T-helper 2 cell treated with Interferon-gamma antibody and Interleukin-4, amounts not matched to agents 5 μg/mL and 100 μg/mL, for 36 hours (primary cell): Measurements from ENCODE around the gene ZNF618.

ENCODE experiments used
- DNase-seq: peaks from one replicate; pipeline ENCODE4 v3.0.0; 2021; ENCODE audit warnings: low spot score
- H3K27ac Mint-ChIP-seq: one replicate; pipeline ENCODE4 v1.8.0; 2021; ENCODE audit warnings: mild to moderate bottlenecking, mixed read lengths
- H3K27me3 Mint-ChIP-seq: one replicate; pipeline ENCODE4 v1.8.0; 2021; ENCODE audit warnings: low read depth, mixed read lengths
- H3K36me3 Mint-ChIP-seq: one replicate; pipeline ENCODE4 v1.8.0; 2021; ENCODE audit warnings: low read depth, mixed read lengths
- H3K4me1 Mint-ChIP-seq: one replicate; pipeline ENCODE4 v1.8.0; 2021; ENCODE audit warnings: low read depth, mixed read lengths
- H3K4me3 Mint-ChIP-seq: one replicate; pipeline ENCODE4 v1.8.0; 2022; ENCODE audit warnings: mild to moderate bottlenecking, moderate library complexity, mixed read lengths
- H3K9me3 Mint-ChIP-seq: one replicate; pipeline ENCODE4 v1.8.0; 2021; ENCODE audit warnings: mixed read lengths

ZNF618 gene

DNA sequence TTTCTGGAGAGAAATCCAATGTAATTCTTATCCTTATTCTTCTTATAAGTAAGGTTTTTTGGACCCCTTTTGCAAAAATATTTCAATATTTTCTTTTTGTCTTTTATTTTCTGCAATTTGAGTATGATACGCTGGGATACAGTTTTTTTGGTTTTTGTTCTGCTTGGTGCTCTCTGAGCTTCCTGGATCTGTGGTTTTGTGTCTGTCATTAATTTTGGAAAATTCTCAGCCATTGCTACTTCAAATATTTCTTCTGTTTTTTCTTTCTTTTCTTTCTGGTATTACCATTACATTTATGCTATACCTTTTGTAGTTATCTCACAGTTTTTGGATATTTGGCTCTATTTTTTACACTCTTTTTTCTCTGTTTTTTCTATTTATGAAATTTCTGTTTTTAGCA is 50.1 kb downstream of the ZNF618 start:
- Mint-ChIP-seq H3K4me3 (no peak overlapping the region), H3K36me3 (no peaks in the 10 kb centered on the region), H3K27me3 (no peaks in the 10 kb centered on the region), H3K27ac (no peak overlapping the region), H3K9me3 (peaks cover 8% of the 10 kb centered on the region), H3K4me1 (peaks cover 3% of the 10 kb centered on the region)
- no peak for DNase-seq

DNA sequence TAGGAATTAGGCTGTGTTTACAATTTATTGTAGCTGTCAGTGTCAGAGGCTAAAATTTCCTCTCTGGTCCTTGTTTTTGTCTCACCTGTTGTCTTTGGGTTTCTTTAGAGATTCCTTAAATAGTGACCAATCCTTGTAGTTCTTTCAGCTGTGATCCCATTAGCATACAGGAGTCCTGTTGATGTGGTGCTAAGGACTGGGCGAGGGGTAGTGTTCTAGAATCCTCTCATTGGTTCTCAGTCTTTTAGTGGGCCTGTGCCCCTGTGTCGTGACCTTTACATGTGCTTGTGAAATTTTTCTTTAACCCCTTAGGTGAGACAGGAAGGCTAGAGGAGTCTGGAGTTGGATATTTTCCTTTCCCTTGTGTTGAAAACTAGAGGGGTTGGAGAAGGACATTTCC is 51.2 kb downstream of the ZNF618 start:
- Mint-ChIP-seq H3K4me3 (no peak overlapping the region), H3K27ac (no peak overlapping the region), H3K36me3 (no peaks in the 10 kb centered on the region), H3K9me3 (peaks cover 8% of the 10 kb centered on the region), H3K4me1 (no peaks in the 10 kb centered on the region), H3K27me3 (no peaks in the 10 kb centered on the region)
- no peak for DNase-seq

DNA sequence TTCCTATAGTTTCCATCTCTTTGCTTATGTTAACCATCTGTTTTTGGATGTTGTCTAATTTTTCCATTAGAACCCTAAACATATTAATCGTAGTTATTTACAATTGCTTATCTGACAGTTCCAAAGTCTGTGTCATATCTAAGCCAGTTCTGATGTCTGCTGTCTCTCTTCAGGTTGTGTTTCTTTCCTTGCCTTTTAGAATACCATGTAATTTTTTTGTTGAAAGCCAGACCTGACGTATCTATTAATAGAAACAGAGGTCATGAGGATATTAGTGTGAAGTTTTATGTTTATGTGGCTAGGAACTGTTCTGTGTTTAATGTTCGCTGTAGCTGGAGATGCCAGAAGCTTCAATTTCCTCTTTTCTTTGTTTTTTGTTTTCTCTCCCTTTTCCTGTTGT is 52.2 kb downstream of the ZNF618 start:
- no peaks in the 10 kb centered on the region for H3K36me3 Mint-ChIP-seq
- H3K4me3 Mint-ChIP-seq, result no peak overlapping the region
- H3K9me3 Mint-ChIP-seq, result peaks cover 6% of the 10 kb centered on the region
- H3K27me3 Mint-ChIP-seq, result no peaks in the 10 kb centered on the region
- no peak overlapping the region for H3K27ac Mint-ChIP-seq
- no peak for DNase-seq
- no peaks in the 10 kb centered on the region for H3K4me1 Mint-ChIP-seq

DNA sequence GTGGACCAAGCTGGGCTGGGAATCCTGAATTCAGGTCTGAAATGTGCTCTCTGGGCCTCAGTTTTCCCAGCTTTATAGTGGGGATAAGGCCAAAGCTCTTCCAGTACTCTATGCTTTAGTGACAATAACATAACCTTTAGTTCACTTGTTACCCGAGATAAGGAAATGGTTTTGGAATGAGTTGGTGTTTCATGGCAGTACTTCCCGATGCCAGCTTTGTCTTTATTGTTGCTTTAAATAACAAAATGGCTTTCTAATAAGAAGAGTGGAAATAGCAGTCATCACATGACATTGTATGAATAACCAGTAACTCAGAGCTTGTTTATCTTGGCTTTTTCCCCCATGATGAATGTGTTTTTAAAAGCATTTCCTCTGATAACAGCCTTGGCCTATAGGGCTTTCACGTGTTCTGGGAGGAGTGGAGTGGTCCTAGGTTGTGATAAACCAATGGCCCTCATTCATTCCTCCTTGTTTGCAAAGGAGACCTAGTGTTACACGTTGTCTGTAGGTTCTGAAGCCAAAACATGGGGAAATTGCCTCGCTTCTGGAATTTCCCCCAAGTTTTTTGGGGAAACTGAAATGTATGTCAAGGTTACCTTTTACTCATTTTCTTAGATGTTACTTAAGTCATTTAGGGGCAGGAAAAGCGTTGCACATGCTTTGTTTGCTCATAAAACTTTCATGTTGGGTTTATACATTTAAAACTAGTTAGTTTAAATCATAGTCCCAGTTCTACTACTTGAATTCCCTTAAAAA is 53.7 kb downstream of the ZNF618 start:
- DNase-seq, result no peak
- H3K36me3 Mint-ChIP-seq, result no peaks in the 10 kb centered on the region
- H3K4me1 Mint-ChIP-seq, result no peaks in the 10 kb centered on the region
- no peak overlapping the region for H3K4me3 Mint-ChIP-seq
- no peak overlapping the region for H3K27ac Mint-ChIP-seq
- H3K9me3 Mint-ChIP-seq, result peaks cover 5% of the 10 kb centered on the region
- H3K27me3 Mint-ChIP-seq, result no peaks in the 10 kb centered on the region

DNA sequence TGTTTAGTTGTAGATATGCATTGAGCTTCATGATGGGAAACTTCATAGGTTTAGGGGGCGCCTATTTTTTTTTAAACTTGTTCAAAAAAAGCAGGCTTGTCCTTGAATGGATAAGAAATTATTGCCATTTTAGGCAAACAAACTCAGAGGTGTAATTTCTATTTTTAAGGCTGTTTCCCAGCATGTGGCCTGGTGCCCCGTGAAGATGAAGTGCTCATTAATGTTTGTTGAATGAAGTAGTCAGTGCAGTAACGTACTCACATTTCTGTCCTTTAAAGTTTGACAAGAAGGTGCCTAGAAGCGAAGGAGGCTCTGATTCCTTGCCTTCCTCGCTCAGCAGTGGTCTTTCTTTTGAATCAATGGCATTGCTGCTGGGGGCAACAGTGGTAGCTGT is 54.3 kb downstream of the ZNF618 start:
- Mint-ChIP-seq H3K27me3 (no peaks in the 10 kb centered on the region), H3K27ac (no peak overlapping the region), H3K4me1 (no peaks in the 10 kb centered on the region), H3K9me3 (peaks cover 5% of the 10 kb centered on the region), H3K36me3 (no peaks in the 10 kb centered on the region), H3K4me3 (no peak overlapping the region)
- DNase-seq, result no peak

DNA sequence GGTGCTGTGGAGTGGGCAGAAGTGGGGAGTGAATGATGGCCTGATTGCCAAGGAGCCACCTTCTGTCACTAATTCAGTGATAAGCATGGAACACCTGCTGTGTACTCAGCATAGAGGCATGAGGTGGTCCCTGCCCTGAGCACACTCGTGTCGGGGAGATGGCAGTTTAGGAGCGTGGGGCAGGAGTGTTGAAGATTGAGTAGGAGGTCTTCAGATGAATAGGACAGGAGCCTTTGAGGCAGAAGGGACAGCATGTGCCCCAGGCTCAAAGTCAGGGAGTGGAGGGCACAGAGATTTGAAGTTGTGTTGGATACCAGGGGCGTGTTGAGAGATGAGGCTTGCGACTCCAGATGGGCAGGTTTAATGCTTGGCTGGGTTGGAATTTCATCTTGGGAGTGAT is 55.0 kb downstream of the ZNF618 start:
- Mint-ChIP-seq H3K4me3 (no peak overlapping the region), H3K27me3 (no peaks in the 10 kb centered on the region), H3K9me3 (peaks cover 5% of the 10 kb centered on the region), H3K4me1 (no peaks in the 10 kb centered on the region), H3K36me3 (no peaks in the 10 kb centered on the region), H3K27ac (no peak overlapping the region)
- DNase-seq, result no peak

DNA sequence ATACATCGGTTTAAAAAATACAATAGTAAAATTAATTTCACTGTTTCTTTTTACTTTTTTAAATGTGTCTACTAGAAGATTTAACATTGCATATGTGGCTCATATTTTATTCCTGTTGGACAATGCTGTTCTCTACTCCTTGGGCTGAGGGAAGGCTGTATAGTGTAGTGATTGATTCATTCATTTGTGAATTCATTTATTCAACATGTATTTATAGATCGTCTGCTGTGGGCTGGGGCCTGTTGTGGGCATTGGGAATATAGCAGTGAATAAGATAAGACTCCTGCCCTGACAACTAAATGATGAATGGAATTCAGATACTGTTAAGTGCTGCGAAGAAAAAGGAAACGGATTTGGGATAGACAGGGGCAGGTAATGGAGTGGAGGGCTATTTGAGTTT is 55.7 kb downstream of the ZNF618 start:
- no peaks in the 10 kb centered on the region for H3K36me3 Mint-ChIP-seq
- peaks cover 5% of the 10 kb centered on the region for H3K9me3 Mint-ChIP-seq
- no peaks in the 10 kb centered on the region for H3K27me3 Mint-ChIP-seq
- no peak for DNase-seq
- H3K27ac Mint-ChIP-seq, result no peak overlapping the region
- no peak overlapping the region for H3K4me3 Mint-ChIP-seq
- H3K4me1 Mint-ChIP-seq, result no peaks in the 10 kb centered on the region

DNA sequence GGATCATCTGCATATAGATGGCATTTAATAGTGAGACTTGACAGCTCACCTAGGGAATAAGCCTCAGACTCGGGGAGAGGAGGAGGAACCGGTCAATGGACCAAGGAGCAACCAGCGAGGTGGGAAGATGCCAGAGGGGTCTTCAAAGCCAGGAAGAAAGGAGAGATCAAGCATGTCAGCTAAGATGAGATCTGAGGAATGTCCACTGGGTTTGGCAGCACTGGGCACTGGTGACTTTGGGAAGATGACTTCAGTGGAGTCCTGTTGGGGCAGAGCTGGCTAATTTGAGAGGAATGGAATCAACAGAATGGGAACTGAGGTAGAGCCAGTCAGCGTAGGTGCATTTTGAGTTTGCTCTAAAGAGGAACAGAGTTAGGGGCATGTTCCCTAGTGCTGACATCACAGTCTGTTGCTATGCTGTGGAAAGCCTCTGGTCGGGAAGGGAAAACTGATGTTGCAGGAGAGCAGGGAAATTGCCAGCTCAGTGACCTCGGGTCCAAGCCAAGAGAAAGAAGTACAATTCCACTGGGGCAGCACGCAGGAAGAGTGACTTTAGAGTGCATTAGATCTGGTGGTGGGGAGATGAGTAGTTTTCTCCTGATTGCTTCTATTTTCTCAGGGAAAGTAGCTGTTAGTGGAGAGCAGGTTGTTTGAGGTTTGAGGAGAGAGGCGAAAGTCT is 56.9 kb downstream of the ZNF618 start:
- Mint-ChIP-seq H3K9me3 (peaks cover 5% of the 10 kb centered on the region), H3K4me3 (no peak overlapping the region), H3K36me3 (no peaks in the 10 kb centered on the region), H3K4me1 (no peaks in the 10 kb centered on the region), H3K27ac (no peak overlapping the region), H3K27me3 (peaks cover 2% of the 10 kb centered on the region)
- no peak for DNase-seq

DNA sequence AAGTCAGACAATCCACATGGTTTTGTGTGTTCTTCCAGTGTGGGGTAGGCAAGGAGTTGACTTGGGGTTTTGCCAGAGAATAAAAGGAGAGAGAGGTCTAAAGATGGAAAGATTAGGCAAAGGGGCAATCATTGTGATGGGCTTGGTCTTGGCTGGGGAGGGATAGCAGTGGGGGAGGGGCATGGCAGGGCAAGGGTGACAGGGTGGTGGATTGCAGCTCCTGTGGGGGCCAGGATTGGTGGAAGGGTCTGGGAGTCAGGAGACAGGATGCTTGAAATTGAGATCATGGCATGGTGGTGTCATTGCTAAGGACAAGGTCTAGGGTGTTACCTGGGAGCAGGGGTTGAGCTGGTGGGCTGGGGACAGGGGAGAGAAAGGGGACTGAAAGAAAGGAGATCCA is 57.6 kb downstream of the ZNF618 start:
- H3K9me3 Mint-ChIP-seq, result peaks cover under 1% of the 10 kb centered on the region
- no peak overlapping the region for H3K27ac Mint-ChIP-seq
- H3K4me1 Mint-ChIP-seq, result no peaks in the 10 kb centered on the region
- no peaks in the 10 kb centered on the region for H3K36me3 Mint-ChIP-seq
- no peak for DNase-seq
- no peak overlapping the region for H3K4me3 Mint-ChIP-seq
- H3K27me3 Mint-ChIP-seq, result peaks cover 2% of the 10 kb centered on the region

DNA sequence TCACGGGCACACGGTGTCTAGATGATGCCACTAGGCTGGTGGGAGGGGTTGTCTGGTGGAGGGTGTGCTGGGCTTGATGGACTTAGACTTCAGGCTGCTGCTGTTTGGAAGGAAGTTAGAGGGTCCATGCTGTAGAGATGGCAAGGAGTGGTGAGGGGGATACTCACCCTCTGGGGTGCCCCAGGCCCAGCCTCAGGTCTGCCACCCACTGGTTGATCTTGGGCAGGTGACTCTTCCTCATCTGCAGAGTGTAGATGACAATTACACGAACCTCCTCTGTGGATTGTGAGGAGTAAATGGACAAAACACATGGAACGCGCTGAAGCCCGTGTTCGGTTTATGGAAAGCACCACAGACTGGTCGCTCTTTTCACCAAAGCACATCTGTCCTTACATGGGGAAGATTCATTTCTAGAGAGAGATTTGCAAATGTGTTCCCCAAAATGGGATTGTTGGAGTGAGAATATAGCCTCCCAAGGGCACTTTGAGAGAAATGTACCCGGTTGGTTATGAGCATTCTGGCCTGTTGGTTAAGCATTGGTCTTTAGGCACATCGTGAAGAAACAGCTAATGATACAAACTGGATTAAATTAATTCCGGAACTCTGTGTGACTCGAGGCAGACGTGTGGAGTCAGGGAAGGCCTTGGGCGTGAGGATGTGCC is 58.2 kb downstream of the ZNF618 start:
- DNase-seq, result no peak
- Mint-ChIP-seq H3K4me1 (no peaks in the 10 kb centered on the region), H3K27me3 (peaks cover 2% of the 10 kb centered on the region), H3K9me3 (no peaks in the 10 kb centered on the region), H3K4me3 (no peak overlapping the region), H3K36me3 (no peaks in the 10 kb centered on the region), H3K27ac (no peak overlapping the region)

DNA sequence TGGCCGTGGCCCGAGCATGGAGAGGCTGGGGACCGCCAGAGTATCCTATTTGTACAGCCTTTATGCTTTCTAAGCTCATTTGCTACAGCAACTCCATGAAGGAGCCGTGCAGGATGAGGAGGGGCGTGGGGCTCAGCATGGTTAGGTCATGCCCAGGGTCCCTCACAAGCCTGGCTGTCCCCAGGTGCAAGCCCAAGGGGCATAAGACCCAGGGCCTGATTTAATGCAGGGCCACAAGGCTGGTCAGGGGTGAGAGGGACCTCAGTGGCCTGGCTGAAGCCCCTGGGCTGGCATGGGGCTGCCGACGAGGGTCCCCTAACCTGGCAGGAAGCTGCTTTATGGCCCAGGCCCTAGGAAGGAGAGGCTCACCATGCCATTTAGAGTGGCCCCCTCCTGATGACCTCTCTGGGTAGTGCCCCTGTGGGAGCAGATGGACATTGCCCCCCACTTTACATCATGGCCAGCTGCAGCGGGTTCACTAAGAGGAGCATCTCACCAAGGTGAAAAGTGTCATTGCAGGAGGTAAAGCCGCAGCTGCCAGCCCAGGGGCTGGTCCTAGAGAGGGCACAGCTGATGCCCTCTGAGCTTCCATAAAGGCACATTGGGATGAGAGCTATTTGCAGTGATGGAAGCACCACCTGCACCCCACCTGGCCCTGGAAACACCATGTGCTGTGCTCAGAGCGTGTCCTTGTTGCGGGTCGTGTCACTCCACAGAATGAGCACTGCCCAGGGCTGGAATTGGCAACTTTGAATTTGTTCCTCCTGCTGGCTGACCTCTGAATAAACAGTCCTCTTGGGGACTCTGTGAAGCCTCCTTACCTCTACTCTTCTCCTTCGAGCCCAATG is 58.9 kb downstream of the ZNF618 start:
- H3K27me3 Mint-ChIP-seq, result peaks cover 2% of the 10 kb centered on the region
- no peak overlapping the region for H3K4me3 Mint-ChIP-seq
- H3K9me3 Mint-ChIP-seq, result no peaks in the 10 kb centered on the region
- no peak for DNase-seq
- H3K27ac Mint-ChIP-seq, result no peak overlapping the region
- H3K36me3 Mint-ChIP-seq, result no peaks in the 10 kb centered on the region
- H3K4me1 Mint-ChIP-seq, result no peaks in the 10 kb centered on the region

DNA sequence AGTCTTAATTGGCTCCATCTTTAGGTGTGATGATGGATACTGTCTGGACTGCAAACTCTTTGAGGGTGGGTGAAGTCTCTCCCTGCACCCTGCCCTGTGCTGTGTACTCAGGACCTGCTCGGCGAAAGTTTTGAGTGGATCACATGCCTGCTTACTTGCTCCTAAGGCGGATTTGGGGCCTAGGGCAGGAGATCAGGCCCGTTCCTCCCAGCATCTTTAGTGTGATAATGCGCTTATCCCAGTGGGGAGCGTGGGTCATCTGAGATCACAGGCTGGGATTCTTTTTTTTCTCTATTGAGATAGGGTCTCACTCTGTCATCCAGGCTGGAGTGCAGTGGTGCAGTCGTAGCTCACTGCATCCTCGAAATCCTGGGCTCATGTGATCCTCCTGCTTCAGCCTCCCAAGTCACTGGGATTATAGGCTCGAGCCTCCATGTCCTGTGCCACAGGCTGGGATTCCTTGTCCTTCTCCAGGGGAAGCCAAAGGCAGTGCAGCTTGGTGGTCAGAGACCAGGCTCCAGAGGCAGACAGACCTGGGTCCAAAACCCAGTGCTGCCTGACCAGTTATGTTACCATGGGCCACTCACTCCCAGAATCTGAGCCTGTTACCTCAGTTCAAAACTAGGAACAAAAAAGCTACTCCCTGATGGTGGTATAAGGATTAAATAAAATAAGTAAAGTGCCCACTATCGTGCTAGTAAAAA is 59.7 kb downstream of the ZNF618 start:
- H3K27me3 Mint-ChIP-seq, result peaks cover 5% of the 10 kb centered on the region
- H3K9me3 Mint-ChIP-seq, result no peaks in the 10 kb centered on the region
- no peaks in the 10 kb centered on the region for H3K4me1 Mint-ChIP-seq
- H3K27ac Mint-ChIP-seq, result no peak overlapping the region
- DNase-seq, result no peak
- no peak overlapping the region for H3K4me3 Mint-ChIP-seq
- H3K36me3 Mint-ChIP-seq, result no peaks in the 10 kb centered on the region

DNA sequence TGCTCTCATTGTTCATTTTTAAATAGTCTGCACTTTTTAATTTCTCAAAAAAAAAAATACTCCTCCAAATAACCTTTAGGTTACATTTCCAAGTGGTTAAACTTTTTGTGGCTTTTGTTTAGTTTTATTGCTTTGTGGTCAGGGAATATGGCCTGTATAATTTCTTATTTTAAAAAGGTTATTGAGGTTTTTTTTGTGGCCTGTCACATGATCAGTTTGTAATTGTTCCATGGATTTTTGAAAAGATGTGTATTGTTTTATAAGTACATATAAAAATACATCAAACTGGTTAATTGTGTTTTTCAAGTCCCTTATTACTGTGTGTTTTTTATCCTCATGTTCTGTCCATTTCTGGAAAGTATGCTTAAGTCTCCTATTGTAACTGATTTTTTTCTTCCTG is 64.0 kb downstream of the ZNF618 start:
- no peaks in the 10 kb centered on the region for H3K36me3 Mint-ChIP-seq
- no peak overlapping the region for H3K4me3 Mint-ChIP-seq
- H3K27me3 Mint-ChIP-seq, result peaks cover 8% of the 10 kb centered on the region
- H3K4me1 Mint-ChIP-seq, result no peaks in the 10 kb centered on the region
- no peak overlapping the region for H3K27ac Mint-ChIP-seq
- H3K9me3 Mint-ChIP-seq, result no peaks in the 10 kb centered on the region
- no peak for DNase-seq
